ENCODE measurements around the gene PSENEN. TPM values are rescaled to one million over a fixed set of nuclear protein-coding genes. Genes with fewer than 3 reads are reported as not detected.

PSENEN gene
- total RNA-seq, 3 donors from 2014 or later: 56.7 to 92.1 (median 90.2) TPM

DNA sequence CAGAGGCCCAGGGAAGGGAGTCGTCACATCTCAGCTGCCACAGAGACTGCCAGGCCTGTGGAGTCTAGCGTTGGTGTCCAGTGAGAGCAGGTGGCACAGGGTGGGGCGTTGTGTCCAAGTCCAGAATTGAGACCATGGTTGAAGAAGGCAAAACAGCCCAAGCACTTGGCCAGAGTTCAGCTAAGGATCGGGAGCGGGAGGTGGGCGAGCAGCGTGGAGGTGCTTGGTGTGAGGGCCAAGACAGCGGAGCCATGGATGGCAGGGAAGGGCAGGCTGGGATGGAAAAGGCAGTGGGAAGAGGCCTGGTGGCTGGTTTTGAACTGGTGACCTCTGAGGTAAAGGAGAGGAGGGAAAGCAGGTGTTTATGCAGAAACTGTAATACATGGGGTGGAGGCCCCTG lies 11.2 kb upstream of the PSENEN start:
- intact Hi-C loops (cut with DNase I, micrococcal nuclease): no loop called here
- no peaks in the 10 kb centered on the region for H3K9me3 ChIP-seq
- ATAC-seq (no peak), DNase-seq (no peak)
- no peak overlapping the region for H3K4me3 ChIP-seq
- TF ChIP-seq, protein P1, sequence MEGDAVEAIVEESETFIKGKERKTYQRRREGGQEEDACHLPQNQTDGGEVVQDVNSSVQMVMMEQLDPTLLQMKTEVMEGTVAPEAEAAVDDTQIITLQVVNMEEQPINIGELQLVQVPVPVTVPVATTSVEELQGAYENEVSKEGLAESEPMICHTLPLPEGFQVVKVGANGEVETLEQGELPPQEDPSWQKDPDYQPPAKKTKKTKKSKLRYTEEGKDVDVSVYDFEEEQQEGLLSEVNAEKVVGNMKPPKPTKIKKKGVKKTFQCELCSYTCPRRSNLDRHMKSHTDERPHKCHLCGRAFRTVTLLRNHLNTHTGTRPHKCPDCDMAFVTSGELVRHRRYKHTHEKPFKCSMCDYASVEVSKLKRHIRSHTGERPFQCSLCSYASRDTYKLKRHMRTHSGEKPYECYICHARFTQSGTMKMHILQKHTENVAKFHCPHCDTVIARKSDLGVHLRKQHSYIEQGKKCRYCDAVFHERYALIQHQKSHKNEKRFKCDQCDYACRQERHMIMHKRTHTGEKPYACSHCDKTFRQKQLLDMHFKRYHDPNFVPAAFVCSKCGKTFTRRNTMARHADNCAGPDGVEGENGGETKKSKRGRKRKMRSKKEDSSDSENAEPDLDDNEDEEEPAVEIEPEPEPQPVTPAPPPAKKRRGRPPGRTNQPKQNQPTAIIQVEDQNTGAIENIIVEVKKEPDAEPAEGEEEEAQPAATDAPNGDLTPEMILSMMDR (IDR thresholded peaks at IDR 0.05): no peak
- H3K36me3 ChIP-seq (ENCODE audit: low read depth): peaks cover 14% of the 10 kb centered on the region
- H3K4me1 ChIP-seq (ENCODE audit: low read depth): no peaks in the 10 kb centered on the region

DNA sequence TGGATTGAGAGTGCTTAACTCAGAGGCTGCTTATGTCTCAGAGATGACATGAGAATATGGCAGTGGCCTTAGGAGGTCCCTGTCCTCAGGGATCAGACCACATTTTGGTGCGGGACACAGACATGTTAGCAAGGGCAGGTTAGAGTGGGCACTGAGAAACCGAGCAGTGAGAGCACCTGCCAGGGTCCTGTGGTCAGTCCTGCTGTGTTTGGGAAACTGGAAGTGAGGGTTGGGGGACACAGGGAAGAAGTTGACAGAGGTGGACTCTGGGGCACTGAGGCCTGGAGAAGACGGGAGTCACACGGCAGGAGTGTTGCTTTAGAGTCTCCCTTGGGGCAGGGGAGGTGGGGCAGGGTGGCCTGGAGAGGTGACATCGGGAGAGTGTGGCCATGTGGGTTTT lies 10.6 kb upstream of the PSENEN start:
- H3K9me3 ChIP-seq: no peaks in the 10 kb centered on the region
- peaks cover 13% of the 10 kb centered on the region for H3K36me3 ChIP-seq (ENCODE audit: low read depth)
- H3K4me3 ChIP-seq: no peak overlapping the region
- no peak for DNase-seq
- no peak for ATAC-seq
- H3K4me1 ChIP-seq (ENCODE audit: low read depth): peaks cover 6% of the 10 kb centered on the region
- intact Hi-C loops (cut with DNase I, micrococcal nuclease): no loop called here
- TF ChIP-seq, protein P1 (IDR thresholded peaks at IDR 0.05): no peak

DNA sequence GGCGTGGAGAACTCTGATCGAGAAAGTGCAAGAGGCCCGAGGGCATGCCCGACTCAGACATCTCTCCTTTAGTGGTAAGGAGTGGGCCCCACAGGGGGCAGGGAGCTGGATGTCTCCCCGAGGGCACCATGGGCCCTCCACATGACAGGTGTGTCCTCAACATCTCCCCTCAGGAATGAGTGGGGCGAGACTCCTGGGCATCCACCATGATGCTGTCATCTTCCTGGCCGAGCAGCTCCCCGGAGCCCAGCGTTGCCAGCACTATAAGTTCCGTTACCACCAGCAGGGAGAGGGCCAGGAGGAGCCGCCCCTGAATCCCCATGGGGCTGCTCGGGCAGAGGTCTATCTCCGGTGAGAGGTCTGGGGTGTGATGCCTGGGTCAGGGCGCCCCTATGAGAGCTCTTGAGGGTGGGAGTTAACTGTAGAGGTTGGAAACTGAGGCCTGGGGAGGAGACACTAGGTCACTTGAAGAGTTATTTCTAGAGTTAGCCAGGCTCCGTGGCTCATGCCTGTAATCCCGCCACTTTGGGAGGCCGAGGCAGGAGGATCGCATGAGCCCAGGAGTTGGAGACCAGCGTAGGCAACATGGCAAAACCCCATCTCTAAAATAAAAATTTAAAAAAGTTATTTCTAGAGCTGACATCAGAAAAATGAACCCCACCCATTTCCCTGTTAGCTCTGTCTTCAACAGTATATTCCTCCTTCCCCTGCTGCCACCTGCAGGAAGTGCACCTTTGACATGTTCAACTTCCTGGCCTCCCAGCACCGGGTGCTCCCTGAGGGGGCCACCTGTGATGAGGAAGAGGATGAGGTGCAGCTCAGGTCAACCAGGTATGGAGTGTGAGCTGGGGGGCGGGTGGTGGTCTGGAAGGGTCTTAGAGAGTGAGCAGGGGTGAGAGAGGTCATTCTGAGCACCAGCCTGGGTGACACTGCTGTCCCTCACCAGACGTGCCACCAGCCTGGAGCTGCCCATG lies 8.3 kb upstream of the PSENEN start:
- H3K36me3 ChIP-seq (ENCODE audit: low read depth): peaks cover 4% of the 10 kb centered on the region
- peak in 1 of 3 donors; percentile 47 for DNase-seq
- intact Hi-C loops (cut with DNase I, micrococcal nuclease): no loop called here
- no peak overlapping the region for H3K4me3 ChIP-seq
- no peak for ATAC-seq
- TF ChIP-seq, protein P1 (IDR thresholded peaks at IDR 0.05): no peak
- peaks cover 8% of the 10 kb centered on the region for H3K4me1 ChIP-seq (ENCODE audit: low read depth)
- no peaks in the 10 kb centered on the region for H3K9me3 ChIP-seq

DNA sequence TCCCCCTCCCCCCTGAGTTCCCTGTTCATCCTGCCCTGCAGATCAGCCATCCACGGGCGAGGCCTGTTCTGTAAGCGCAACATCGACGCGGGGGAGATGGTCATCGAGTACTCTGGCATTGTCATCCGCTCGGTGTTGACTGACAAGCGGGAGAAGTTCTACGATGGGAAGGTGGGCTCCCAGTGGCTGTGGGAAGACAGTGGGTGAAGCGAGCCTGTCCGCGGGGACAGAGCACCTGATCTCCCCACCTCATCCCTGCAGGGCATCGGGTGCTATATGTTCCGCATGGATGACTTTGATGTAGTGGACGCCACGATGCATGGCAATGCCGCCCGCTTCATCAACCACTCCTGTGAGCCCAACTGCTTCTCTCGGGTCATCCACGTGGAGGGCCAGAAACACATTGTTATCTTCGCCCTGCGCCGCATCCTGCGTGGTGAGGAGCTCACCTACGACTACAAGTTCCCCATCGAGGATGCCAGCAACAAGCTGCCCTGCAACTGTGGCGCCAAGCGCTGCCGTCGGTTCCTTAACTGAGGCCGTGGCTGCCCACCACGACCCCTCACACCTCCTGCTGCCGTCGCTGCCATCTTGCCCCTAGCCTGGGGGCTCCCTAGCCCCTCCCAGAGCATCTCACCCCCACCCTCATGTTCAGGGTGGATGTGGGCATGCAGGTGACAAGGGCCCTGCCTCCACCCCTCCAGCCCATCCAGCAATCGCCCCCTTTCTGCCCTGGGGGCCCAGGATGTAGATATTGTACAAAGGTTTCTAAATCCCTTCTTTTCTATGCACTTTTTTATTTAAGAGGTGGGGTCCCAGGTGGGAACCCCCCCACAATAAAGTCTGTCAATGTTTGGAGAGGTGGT lies 7.2 kb upstream of the PSENEN start:
- H3K36me3 ChIP-seq (ENCODE audit: low read depth): peaks cover 4% of the 10 kb centered on the region
- intact Hi-C loops (cut with DNase I, micrococcal nuclease): no loop called here

DNA sequence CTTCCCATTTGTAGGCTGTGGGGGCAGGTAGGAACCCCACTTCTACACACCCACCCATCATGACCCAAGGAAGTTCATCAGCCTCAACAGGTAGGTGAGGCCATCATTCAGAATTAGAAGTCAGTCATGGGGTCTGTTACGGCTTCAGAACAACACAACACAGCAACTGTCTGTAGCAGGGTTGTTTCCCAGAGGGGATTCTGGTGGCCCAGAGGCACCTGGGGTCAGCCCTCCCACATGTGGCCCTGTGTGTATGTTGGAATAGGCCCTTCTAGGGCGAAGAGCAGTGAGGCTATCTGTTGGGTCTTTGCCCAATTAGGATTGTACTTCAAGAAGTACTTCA lies 6.6 kb upstream of the PSENEN start:
- H3K36me3 ChIP-seq (ENCODE audit: low read depth): peaks cover 4% of the 10 kb centered on the region
- no peak overlapping the region for H3K4me3 ChIP-seq
- TF ChIP-seq, protein P1 (IDR thresholded peaks at IDR 0.05): no peak
- intact Hi-C loops (cut with DNase I, micrococcal nuclease): no loop called here
- H3K4me1 ChIP-seq (ENCODE audit: low read depth): peaks cover 8% of the 10 kb centered on the region
- DNase-seq (no peak), ATAC-seq (no peak)
- H3K9me3 ChIP-seq: no peaks in the 10 kb centered on the region

More for the DNA sequence above, 7.2 kb upstream of the PSENEN start:
- Histone ChIP-seq H3K4me1 (ENCODE audit: low read depth) (peaks cover 8% of the 10 kb centered on the region), H3K9me3 (no peaks in the 10 kb centered on the region), H3K4me3 (no peak overlapping the region)
- TF ChIP-seq, protein P1 (IDR thresholded peaks at IDR 0.05): no peak
- peak in 1 of 3 donors; percentile 57 for DNase-seq
- ATAC-seq: no peak
